Ureter (tissue), 1 donor: Measurements from ENCODE around the gene OMD. TPM values are rescaled to one million over a fixed set of nuclear protein-coding genes. Genes with fewer than 3 reads are reported as not detected.

Source experiments
- DNase-seq: peaks from one replicate; pipeline ENCODE4 v3.0.0-alpha.2; 2020; ENCODE audit warnings: low spot score
- total RNA-seq: library from RNA; stranded (reverse); gene quantifications from one replicate; pipeline ENCODE4 v1.2.4, GENCODE V29; 2023
- donor health status: DM: yes; HTN: yes; CAD: no.

OMD gene, protein sequence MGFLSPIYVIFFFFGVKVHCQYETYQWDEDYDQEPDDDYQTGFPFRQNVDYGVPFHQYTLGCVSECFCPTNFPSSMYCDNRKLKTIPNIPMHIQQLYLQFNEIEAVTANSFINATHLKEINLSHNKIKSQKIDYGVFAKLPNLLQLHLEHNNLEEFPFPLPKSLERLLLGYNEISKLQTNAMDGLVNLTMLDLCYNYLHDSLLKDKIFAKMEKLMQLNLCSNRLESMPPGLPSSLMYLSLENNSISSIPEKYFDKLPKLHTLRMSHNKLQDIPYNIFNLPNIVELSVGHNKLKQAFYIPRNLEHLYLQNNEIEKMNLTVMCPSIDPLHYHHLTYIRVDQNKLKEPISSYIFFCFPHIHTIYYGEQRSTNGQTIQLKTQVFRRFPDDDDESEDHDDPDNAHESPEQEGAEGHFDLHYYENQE
- 2.2 TPM for total RNA-seq

DNA sequence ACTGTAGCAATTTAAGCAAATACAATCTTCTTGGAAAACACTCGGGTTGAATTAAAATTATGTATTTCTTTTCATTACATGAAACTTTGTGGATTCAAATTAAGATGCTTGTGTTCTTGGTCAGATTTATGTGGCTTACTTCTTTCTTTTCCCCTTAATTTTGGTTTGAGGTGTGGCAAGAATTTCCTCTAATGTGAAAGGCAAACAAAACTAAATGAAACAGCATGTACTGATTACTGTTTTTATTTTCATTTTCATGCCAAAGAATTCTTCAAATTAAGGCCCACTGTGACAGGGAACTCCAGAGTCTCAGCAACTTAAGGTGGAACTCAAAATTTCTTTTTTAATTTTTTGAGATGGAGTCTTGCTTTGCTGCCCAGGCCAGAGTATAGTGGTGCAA, at the start of gene OMD:
Gene OMD, minus strand, starts transcription at position 132 of the 400 bp plus-strand sequence. CDS start 6,913 bp downstream, outside the sequence.
- no peak for DNase-seq

GRCh38 chr9:92468206-92468605, 43.9 kb upstream of the OMD start:
- DNase-seq: no peak

DNA sequence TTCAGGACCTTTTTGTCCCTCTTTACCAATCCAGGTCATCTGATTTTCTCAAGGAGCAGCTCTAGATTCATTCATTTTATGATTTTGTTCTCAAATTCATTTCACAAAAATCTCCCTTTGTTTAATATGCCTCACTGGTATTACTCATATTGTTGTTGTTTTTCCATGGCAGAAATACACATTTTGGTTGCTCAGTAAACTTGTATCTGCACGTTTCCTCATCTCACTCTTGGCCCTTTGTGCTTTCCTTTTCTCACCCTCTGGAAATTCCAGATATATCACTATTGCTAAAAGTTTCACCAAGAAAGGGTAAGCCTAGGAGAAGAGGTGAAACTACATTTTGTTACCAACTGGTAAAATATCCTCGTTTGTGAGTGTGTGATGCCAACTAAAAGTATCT, 43.2 kb upstream of the OMD start:
- no peak for DNase-seq

GRCh38 chr9:92467041-92467440, 42.8 kb upstream of the OMD start:
- no peak for DNase-seq

GRCh38 chr9:92463984-92464383, 39.7 kb upstream of the OMD start:
- no peak for DNase-seq

DNA sequence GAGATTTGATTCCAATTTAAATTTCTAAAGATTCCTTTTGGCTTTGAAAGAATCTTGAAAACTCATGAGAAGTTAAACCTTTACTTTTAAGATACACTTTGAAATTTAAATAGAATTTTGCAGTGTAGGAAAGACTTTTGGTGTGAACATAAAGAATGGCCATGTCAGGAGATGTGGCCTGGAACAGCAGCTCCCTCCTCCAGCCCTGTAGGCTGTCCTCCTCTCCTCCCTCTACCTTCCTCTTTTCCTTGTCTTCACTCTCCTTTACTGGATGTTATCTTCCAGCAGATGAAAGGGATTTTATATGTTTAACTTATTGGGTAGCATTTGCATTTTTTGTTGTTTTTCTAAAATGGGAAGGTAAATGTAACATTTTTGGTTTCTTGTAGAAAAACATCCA, 39.1 kb upstream of the OMD start:
- no peak for DNase-seq

DNA sequence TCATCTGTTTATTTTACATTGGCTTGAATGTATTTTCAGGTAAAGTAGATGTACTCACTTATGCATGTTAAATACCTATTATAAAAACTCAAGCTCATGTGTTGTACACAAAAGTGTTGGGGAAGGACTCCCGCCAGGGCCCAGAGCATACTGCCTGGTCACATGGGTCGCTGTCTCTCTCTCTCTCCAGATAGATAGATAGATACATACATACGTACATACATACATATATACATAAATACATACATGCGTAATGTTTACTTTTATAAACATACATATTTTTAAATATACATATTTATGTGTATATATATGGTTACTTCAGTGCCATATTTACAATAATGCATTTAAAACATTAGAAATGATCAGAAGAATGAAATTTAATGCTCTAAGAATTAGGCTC, 33.3 kb upstream of the OMD start:
- DNase-seq: no peak

- DNase-seq: no peak
Measured at GRCh38 chr9:92455217-92455616, 30.9 kb upstream of the OMD start.

DNA sequence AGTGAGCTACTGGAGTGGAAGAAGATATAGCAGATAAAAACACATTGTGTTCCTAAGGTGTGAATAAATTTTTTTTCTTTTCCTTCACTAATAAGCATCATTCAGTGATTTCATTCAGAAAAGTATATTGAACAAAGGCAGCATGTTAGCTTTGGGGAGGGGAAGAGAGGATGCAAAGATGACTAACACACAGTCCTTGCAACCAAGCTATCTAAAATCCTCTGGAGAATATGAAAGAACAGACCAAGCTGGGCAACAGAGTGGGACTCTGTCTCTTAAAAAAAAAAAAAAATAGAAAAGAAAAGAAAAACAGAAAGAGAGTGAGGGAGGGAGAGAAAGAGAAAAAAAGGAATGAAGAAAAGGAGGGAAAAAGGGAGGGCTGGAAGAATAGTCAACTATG, 22.3 kb upstream of the OMD start:
- DNase-seq: no peak

- no peak for DNase-seq
Measured at GRCh38 chr9:92444841-92445240, 20.6 kb upstream of the OMD start.

DNA sequence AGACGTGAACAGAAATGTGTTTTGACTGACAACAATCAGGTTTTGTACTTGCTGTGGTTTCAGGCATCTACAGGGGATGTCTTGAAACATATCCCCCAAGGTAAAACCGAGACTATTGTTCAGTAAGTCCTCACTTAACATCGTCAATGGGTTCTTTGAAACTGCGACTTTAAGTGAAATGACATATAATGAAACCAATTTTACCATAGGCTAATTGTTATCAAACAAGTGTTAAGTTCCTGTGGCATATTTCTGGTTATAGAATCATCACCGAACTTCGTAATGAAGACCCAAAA, 16.4 kb upstream of the OMD start:
- DNase-seq: no peak

GRCh38 chr9:92439921-92440750, 15.9 kb upstream of the OMD start:
- DNase-seq: no peak

DNA sequence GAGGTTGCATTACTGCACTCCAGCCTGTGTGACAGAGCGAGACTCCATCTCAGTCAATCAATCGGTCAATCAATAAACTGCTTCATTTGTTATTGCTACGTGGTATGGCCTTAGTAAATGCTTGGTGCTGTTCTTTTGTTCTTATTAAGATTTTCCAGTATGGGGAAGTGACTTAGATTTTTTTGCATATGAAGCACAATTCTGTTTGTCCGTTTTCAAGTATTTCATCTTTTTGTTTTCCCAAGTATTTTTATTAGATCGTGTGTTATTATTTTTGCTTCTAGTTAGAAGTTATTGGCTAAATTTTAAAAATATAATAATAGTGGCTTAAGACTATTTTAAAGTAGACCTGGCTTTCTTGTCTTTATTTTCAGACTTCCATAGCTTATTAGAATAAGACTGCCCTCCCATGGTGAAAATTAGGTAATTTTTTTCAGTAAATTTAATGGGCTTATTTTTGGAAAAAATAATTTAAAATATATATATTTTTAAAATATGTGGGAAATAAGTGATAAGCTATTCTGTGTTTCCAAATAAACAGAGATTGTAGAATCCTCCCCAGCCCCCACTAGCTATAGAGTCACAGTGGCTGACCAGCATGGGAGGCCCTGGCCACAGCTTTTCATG, 14.7 kb upstream of the OMD start:
- DNase-seq: no peak

DNA sequence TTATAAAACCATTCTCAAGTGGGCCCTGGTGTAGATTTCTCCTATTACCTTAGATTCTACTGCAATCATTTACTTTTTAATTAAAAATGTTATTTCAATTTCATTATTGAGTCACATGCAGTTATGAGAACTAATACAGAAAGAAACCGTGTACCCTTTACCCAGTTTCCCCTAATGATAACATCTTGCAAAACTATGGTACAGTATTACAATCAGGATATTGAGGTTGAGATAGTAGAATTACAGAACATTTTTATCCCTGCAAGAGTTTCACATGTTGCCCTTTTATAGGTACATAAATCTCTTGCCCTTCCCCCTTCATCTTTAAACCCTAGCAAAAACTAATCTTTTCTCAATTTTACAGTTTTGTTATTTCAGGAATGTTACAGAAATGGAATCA, 11.0 kb upstream of the OMD start:
- no peak for DNase-seq

DNA sequence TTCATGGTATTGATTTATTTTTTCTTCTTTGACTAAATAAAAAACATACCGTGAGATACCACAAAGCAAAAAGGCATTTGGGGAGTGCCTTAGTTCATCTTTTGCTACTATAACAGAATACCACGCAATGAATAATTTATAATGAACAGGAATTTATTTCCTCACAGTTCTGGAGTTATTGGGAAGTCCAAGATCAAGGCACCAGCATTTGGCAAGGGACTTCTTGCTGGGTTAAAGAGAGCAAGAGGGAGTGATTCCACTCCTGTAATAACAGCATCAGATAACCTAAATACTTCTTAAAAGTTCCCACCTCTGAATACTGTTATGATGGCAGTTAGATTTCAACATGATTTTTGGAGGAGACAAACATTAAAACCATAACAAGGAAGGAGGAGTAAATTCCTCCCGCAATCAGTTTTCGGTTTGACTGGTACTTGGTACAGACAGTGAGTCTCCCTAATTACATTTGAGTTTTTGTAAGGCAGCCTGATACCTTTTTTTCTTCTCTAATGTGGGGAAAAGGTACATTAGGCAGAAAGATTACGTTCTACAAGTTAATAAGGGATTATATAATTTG, 8.8 kb upstream of the OMD start:
- DNase-seq: no peak

DNA sequence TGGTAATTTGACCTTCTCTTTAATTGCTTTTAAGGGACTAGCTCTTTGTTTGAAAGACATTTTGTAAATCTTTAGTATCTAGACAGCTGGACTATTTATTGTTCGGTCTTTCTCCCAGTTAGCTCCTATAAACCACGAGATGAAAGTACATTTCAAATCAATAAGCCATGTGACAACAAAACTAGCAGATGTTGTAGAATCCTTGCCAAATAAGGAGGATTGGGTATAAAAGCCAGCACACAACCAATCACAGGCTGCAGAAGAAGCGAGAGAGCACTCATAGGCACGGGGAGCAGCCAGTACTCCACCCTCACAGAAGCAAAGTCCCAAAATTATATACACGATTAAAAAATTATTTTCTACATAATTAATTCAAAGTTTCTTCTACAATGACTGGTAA, 8.1 kb upstream of the OMD start:
- no peak for DNase-seq

DNA sequence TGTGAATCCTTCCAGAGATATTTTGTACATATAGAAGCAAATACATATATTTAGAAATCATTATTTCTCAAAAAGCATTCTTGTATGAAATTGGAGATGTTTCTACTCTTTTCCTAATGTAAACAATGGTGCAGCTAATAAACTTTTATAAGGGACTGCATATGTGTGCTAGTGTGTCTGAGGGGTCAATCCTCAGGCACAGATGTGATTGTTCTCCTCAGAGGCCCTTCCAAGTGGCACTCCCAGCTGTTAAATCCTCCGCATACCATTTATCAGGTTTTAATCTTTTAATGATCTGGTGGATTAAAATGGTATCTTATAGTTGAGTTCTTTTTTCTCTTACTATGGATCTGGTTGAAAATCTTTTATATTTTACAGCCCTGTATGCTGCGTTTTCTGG, 5.6 kb upstream of the OMD start:
- DNase-seq: no peak

DNA sequence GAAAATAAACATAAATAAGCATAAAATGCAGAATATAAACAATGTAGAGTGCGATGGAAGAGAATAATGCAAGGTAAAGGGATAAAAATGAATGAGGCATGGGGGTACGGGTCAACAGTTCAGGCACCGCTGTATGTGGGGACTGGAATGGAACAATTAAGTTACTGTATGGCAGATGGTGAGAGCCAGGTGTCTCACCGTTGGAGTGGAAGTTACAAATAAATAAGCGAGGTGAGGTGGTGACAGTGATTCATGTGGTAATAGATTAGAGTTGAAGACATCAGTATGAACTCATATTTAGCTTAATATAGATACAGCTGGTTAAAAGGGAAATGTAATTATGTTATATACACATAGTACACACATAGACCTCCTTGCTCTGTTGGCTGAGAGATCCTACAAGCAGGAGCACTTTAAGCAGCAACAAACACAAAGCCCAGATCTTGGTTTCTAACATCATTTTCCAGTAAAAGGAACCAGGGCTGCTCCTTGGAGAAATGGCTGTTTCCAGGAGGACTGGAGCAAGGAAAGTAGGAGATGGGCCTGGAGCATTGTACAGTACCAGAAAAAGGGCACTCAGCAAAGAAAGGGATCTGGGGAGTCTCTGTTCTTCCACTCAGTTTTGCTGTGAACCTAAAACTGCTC, 2.4 kb upstream of the OMD start:
- DNase-seq: no peak

DNA sequence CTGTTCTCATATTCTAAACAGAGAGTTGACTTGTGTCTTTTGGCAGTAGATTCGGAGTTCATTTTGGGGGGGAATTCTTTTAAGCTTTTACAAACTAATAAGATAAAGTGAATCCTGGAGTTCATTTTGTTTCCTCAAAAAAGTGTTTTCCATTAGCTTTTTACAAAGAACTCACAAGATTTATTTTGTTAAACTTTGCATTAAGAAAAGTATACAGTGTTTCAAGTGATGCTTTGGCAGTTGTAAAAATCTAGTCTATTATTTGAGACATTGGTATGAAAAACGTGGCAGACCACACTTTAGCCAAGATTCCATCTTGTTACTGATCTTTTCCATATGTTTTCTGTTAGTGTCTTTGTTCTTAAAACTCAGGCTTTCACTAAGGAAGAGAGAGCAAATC, 1.2 kb upstream of the OMD start:
- DNase-seq: no peak

GRCh38 chr9:92423612-92424011, 659 bp downstream of the OMD start:
- DNase-seq: no peak

DNA sequence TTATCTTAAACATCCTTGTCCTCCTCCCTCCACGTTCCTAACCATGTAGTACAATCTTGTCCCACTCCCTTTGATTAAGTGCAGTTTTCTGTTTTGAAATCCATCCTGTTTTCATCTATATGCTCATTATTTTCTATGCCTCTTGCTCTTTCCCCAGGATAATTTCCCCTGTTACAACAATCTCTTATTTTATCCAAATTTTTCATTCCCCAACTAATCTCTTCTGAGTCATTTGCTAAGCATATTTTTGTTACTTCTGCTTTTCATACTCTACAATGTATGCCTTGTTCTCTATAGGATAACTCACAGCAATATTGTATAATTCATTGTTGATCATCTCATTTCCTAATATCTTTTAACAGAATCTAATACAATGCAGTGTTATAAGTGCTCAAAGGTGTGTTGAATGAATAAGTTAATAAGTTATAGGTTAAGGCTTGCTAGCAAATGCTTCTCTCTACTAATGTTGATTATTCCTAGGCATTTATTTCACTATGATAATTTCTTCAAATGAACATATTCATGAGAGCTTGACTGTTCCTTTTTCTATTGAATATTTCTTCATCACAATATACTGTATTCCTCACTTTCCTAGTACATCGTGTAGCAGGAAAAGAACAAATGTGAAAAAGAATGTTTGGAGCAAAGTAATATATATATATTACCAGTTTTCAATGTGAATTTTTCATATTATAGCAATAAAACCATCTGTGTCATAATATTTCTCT, 1.5 kb downstream of the OMD start:
- DNase-seq: no peak
